A549 treated with RU486 at 1 μM for 4 hours (cell line): ENCODE measurements around the gene CHRND. TPM values are rescaled to one million over a fixed set of nuclear protein-coding genes. Genes with fewer than 3 reads are reported as not detected.

Source experiments
- total RNA-seq: library from RNA; stranded (reverse); fragments of 200-300 nt; extraction: Qiagen RNA extraction; gene quantifications from 5 replicates; pipeline ENCODE4 v1.2.3, GENCODE V29; 2022; ENCODE audit warnings: low read depth

The CHRND gene
- total RNA-seq = not detected in 5 replicates

DNA sequence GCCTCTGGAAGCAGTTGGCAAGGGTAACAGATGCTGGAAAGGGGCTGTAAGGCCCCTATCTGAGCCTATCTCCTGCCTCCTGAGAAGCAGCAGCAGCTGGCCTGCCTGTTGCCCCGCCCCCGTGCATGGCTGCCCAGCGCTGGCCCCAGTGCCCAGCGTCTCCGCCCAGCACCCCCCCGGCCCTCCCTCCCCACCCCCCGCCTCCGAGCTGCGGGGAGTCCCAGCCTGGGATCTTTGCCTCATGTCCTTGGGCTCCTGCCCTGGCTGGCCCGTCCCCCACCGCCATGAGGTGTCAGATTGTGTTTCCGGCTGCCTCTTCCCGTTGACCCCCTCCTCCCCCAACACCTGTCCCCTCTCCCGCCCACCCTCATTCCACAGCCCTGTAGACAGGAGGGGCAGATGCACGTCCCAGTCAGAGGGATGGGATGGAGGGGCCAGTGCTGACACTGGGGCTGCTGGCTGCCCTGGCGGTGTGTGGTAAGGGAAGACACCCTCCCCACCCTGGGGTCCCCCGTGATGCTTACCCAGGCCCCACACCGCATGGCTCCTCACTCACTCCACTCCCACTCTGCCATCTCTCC, at the start of gene CHRND:
TSS of gene CHRND (plus strand) at position 370 of the 581 bp plus-strand sequence. CDS start at position 426, 56 bp downstream.

DNA sequence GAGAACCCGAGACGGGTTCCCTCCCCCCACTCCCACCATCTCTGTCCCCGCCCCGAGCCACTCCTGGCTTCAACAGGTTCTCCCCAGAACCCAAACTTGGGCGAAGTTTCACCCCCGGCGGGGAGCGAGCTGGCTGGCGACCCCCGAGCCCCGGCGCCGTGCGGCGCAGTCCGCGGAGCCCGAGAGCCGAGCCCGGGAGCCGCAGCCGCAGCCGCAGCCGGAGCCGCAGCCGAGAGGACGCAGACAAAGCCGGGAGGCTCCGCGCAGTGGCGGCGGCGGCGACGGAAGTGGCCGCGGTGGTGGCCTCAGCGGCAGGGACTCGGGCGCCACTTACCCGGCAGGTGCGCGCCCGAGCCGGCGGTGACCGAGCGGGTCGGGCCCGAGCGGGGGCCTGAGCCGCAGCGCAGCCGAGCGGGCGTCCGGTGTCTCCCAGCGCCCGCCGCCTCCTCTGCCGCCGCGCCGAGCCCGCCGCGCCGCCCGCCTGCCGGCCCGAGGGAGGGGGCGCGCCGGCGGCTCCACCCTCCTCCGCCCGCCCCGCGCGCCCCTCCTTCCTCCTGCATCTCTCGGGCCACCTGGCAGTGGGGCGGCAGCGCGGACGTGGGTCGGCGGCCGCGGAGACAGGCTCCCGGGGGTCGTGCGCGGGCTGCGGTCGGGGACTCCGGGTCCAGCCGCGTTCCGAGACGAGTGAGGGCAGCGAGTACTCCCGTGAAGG, 38.4 kb upstream of the CHRND start, which contains the start of gene ECEL1:
TSS of gene ECEL1 (minus strand) at position 450 of the 712 bp plus-strand sequence. CDS start 1,181 bp downstream, outside the sequence.

DNA sequence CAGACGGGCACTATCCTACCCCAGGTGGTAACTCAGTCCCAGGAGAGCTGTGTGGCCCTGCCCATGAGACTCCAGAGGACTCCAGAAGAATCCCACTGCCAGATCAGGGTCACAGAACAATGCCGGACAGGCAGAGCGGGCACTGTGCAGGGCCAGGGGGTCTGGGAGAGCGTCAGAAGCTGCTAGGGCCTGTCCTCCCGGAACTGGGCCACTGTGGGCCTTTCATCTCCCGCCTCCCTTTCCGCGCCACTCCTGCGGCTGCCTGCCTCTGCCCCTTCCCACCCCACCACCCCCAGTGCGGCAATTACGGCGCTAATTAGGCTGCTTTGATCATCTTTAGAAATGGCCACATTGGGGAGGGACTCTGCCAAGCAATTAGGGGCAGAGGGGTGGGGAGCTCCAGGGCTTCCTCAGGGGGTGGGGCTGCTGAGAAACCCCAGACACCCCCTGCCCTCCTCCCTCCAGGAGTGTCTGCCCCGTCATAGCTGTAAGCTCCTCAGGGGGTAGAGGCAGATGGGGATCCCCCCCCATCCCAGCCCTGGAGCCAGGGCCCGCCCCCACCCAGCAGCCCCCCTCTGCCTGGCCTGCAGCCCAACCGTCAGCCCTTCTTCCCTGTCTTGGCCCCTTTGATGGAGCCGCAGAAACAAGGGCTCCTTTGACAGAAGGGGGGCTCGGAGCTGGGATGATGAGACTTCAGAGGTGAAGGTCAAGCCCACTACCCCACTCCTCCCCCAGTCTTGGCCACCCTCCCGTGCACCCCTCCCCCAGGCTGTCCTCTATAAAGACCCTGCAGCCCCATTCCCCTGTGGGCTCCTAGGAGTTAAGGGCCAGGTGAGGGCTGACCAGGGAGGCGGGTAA, 6.2 kb upstream of the CHRND start, which contains the start of gene PRSS56:
TSS of gene PRSS56 (plus strand) at position 808 of the 858 bp plus-strand sequence. CDS start 211 bp downstream, outside the sequence.

DNA sequence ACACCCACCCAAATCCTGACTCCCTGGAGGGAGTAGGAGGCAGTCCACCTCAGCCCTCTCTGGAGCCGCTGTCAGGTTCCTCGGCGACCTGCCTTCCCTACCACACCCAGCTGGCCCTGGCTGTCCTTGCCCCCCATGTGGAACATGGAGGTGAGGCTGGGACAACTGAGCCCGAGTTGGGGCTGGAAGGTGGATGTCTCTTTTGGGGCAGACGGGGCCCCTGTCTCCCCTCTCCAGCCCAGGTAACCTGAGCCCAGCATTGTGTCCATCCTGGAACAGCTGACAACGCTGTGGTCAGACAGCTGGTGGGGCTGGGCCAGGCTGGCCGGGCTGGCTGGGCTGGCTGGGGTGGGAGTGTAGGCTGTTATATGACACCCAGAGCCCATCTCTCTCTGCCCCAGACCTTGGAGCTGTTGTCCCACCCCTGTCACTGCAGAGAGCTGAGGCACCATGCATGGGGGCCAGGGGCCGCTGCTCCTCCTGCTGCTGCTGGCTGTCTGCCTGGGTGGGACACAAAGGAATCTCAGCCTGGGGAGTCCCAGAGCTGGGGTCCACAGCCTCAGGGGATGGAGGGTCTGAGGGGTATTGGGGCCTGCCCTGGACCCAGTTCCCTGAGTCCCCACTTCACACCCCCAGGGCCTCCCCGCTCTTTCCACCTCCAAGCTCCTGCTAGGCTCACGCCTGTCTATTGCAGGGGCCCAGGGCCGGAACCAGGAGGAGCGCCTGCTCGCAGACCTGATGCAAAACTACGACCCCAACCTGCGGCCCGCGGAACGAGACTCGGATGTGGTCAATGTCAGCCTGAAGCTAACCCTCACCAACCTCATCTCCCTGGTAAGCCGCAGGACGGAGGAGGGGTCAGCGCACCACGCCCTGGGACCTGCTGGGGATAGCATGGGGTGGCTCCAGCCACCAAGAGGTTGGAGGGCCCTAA, 13.6 kb downstream of the CHRND start, which contains the start of gene CHRNG:
TSS of gene CHRNG (plus strand) at position 395 of the 934 bp plus-strand sequence. CDS start at position 451, 56 bp downstream.

DNA sequence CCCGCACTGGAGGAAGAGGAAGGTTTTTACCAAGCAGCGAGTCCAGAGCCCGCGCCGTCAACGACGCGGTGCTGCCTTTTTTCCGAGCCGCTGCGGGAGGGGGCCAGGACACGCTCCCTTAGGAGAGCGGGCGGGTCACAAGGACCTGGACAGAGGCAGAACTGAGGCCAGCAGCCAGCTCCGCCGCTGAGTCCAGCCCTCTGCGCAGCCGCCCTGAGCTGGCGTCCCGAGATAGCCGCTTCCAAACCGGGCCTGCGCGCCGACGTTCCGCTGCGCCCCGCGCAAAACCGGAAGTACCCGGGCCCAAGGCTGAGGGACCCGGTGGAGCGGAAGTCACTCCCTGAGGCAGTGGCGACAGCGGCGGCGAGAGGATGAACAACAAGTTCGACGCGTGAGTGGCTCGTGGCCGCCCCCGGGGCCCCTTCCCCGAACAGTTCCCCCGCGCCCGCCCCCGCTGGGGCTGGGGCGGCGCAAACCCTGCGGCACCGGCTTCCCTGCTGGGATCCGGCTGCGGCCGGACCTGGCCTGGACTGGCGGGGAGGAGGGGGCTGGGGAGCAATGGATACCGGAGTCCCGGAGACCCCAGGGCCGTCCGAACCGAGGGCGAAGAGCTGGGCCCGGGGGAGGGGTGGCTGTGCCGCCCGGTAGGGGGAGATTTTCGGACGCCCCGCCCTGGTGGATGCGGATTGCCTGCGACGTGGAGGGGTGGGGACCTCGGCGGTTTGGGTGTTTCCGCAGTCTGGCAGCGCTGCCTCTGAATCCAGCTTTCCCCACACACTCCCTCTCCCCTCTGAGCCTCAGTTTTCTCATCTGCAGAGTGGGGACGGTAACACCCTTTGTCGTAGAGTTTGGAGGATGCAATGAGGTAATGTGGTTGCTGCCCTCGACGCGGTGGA, 24.6 kb downstream of the CHRND start, which contains the start of the genes EIF4E2 and TIGD1:
TSS of gene EIF4E2 (plus strand) at position 336 of the 896 bp plus-strand sequence. CDS start at position 372, 36 bp downstream.
TSS of gene TIGD1 (minus strand) at position 204 of the 896 bp plus-strand sequence. CDS start 675 bp downstream, outside the sequence.

Other genes starting within 250 kb of the CHRND start
- 0.42 to 0.58 TPM (median 0.47 TPM) in 5 replicates for gene ALPP, start 147.4 kb upstream of the CHRND start, total RNA-seq
- gene ALPG, start 119.3 kb upstream of the CHRND start, total RNA-seq = 0.08 to 0.30 TPM (median 0.14 TPM) in 5 replicates
- gene ALPI, start 70.0 kb upstream of the CHRND start, total RNA-seq = not detected in 5 replicates
- 0.19 to 0.74 TPM (median 0.23 TPM) in 5 replicates for gene ECEL1, start 38.3 kb upstream of the CHRND start, total RNA-seq
- gene PRSS56, start 5.8 kb upstream of the CHRND start, total RNA-seq = 0.14 to 0.27 TPM (median 0.22 TPM) in 4 of 5 replicates, not detected in the other
- gene CHRNG, start 13.5 kb downstream of the CHRND start, total RNA-seq = not detected in 5 replicates
- 4.0 to 5.3 TPM (median 5.0 TPM) in 5 replicates for gene TIGD1, start 24.4 kb downstream of the CHRND start, total RNA-seq
- gene EIF4E2, start 24.5 kb downstream of the CHRND start, total RNA-seq = 86.0 to 227 TPM (median 99.0 TPM) in 5 replicates
- 1.8 to 2.4 TPM (median 1.9 TPM) in 5 replicates for gene EFHD1, start 107.4 kb downstream of the CHRND start, total RNA-seq
- 20.0 to 31.2 TPM (median 27.2 TPM) in 5 replicates for gene GIGYF2, start 171.2 kb downstream of the CHRND start, total RNA-seq